Mammary epithelial cell (primary cell): Measurements from ENCODE around the gene MAP7D3.

ENCODE experiments used
- EZH2 ChIP-seq: IDR thresholded peaks from 2 replicates; pipeline ENCODE4 v1.6.1; 2012; ENCODE audit warnings: low read length, inconsistent platforms, borderline replicate concordance
- TF ChIP-seq, protein P1 (sequence below), 2 donors: IDR thresholded peaks in 1 of 2; conservative IDR thresholded peaks in 1 of 2; 2 replicates each; pipeline ENCODE4 v1.5.1; 2011 to 2012; ENCODE audit warnings: inconsistent platforms in 2 of 2, low read length in 2 of 2, mild to moderate bottlenecking in 2 of 2, control low read depth in 1 of 2, low read depth in 1 of 2; ENCODE audit not compliant: insufficient read depth in 1 of 2; ENCODE audit errors: extremely low read depth in 1 of 2

DNA sequence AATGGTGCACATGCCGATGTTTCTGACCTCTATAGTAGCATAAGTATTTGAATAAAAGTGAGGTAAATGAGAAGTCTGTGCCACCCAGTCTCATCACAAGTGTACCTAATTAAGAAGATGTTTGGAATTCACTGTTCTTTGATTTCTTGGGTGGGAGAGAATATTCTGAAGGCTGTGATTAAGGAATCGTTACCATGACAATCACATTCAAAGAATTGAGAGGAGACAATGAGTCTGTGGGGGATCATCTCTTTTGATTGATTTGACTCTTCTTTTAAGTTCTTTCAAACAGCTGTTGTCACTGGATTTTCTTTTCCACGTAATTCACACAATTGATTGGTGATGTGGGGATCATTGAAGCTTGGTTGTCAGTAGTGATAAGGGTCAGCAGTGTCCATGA lies 85.8 kb downstream of the MAP7D3 start:
- TF ChIP-seq, protein P1, sequence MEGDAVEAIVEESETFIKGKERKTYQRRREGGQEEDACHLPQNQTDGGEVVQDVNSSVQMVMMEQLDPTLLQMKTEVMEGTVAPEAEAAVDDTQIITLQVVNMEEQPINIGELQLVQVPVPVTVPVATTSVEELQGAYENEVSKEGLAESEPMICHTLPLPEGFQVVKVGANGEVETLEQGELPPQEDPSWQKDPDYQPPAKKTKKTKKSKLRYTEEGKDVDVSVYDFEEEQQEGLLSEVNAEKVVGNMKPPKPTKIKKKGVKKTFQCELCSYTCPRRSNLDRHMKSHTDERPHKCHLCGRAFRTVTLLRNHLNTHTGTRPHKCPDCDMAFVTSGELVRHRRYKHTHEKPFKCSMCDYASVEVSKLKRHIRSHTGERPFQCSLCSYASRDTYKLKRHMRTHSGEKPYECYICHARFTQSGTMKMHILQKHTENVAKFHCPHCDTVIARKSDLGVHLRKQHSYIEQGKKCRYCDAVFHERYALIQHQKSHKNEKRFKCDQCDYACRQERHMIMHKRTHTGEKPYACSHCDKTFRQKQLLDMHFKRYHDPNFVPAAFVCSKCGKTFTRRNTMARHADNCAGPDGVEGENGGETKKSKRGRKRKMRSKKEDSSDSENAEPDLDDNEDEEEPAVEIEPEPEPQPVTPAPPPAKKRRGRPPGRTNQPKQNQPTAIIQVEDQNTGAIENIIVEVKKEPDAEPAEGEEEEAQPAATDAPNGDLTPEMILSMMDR (conservative IDR thresholded peaks at IDR 0.05 in 1 of 2, IDR thresholded peaks at IDR 0.05 in 1 of 2; ENCODE audit: extremely low read depth in 1 of 2, insufficient read depth in 1 of 2, low read depth in 1 of 2, low read length in 2 of 2): no peak
- TF ChIP-seq EZH2: no peak
